Osteoblast (primary cell): ENCODE data around the gene TAOK1. TPM values are rescaled to one million over a fixed set of nuclear protein-coding genes. Genes with fewer than 3 reads are reported as not detected.
"Not testable (repeated sequence)": the region's sequence is repeated elsewhere in the genome, so short reads cannot be mapped to it uniquely, and the experiment has no call there.

Experiments used
- DNase-seq: peaks from one replicate; pipeline ENCODE4 v3.0.0; 2011; ENCODE audit warnings: low spot score, mixed read lengths; ENCODE audit not compliant: insufficient read length; ENCODE audit errors: missing footprints
- H2AFZ ChIP-seq: 2 replicates; pipeline ENCODE4 v1.6.0; 2011; ENCODE audit warnings: mild to moderate bottlenecking, low read length
- H3K27ac ChIP-seq: 2 replicates; pipeline ENCODE4 v1.5.1; 2011; ENCODE audit warnings: mild to moderate bottlenecking, low read depth, low read length, moderate library complexity
- H3K27me3 ChIP-seq: 2 replicates; pipeline ENCODE4 v1.6.0; 2012; ENCODE audit warnings: mild to moderate bottlenecking, control low read depth, inconsistent platforms, low read length, moderate library complexity; ENCODE audit not compliant: insufficient read depth
- H3K36me3 ChIP-seq: 2 replicates; pipeline ENCODE4 v1.5.1; 2011; ENCODE audit warnings: mild to moderate bottlenecking, low read length, control low read depth, moderate library complexity; ENCODE audit not compliant: insufficient read depth
- H3K4me1 ChIP-seq: 2 replicates; pipeline ENCODE4 v1.5.1; 2011; ENCODE audit warnings: mild to moderate bottlenecking, low read length, control low read depth, moderate library complexity; ENCODE audit not compliant: insufficient read depth
- H3K4me2 ChIP-seq: 2 replicates; pipeline ENCODE4 v1.6.0; 2011; ENCODE audit warnings: mild to moderate bottlenecking, low read length; ENCODE audit not compliant: insufficient read depth
- H3K4me3 ChIP-seq: fragments of 200-600 bp; sonication (generic); 3 replicates; pipeline ENCODE4 v1.5.1; 2012; ENCODE audit warnings: mild to moderate bottlenecking, low read length, inconsistent platforms; ENCODE audit not compliant: insufficient read depth
- H3K79me2 ChIP-seq: 2 replicates; pipeline ENCODE4 v1.6.0; 2012; ENCODE audit warnings: mild to moderate bottlenecking, low read length, control low read depth, inconsistent platforms; ENCODE audit not compliant: insufficient read depth
- H3K9me3 ChIP-seq: 2 replicates; pipeline ENCODE4 v1.5.1; 2011; ENCODE audit warnings: low read depth, low read length, control low read depth
- H4K20me1 ChIP-seq: 2 replicates; pipeline ENCODE4 v1.6.0; 2012; ENCODE audit warnings: mild to moderate bottlenecking, low read length, control low read depth; ENCODE audit not compliant: insufficient read depth
- CTCF ChIP-seq: IDR thresholded peaks from 2 replicates; pipeline ENCODE4 v1.5.1; 2011; ENCODE audit warnings: mild to moderate bottlenecking, low read depth, low read length, moderate library complexity; ENCODE audit errors: extremely low read depth
- total RNA-seq: library from RNA; depleted of rRNA; stranded (reverse); fragments of >200 nt; gene quantifications from 2 replicates; pipeline ENCODE4 v1.2.3, GENCODE V29; 2012

The TAOK1 gene
- total RNA-seq, 1 donor, result 68.4 TPM

- no peak for DNase-seq
- no peak overlapping the region for H3K27ac ChIP-seq
- no peak overlapping the region for H3K4me3 ChIP-seq
- no peaks in the 10 kb centered on the region for H3K9me3 ChIP-seq
- no peaks in the 10 kb centered on the region for H4K20me1 ChIP-seq
- peaks cover 20% of the 10 kb centered on the region for H3K36me3 ChIP-seq
- H3K4me2 ChIP-seq, result no peak overlapping the region
- no peak for TF ChIP-seq CTCF
- peaks cover 11% of the 10 kb centered on the region for H3K79me2 ChIP-seq
- H3K27me3 ChIP-seq, result no peaks in the 10 kb centered on the region
- H3K4me1 ChIP-seq, result peaks cover 3% of the 10 kb centered on the region
- H2AFZ ChIP-seq, result no peak overlapping the region
Measured at GRCh38 chr17:29475891-29476290, 85.7 kb downstream of the TAOK1 start.

GRCh38 chr17:29480249-29480928 lies 90.2 kb downstream of the TAOK1 start:
- not testable (repeated sequence) for H2AFZ ChIP-seq, H3K79me2 ChIP-seq, H3K4me2 ChIP-seq, H3K4me1 ChIP-seq, H3K9me3 ChIP-seq, H3K27me3 ChIP-seq, H3K4me3 ChIP-seq, H3K27ac ChIP-seq, H4K20me1 ChIP-seq, DNase-seq
- H3K36me3 ChIP-seq, result peaks cover 37% of the 10 kb centered on the region

GRCh38 chr17:29483503-29483902 lies 93.3 kb downstream of the TAOK1 start:
- no peak overlapping the region for H2AFZ ChIP-seq
- H4K20me1 ChIP-seq, result no peaks in the 10 kb centered on the region
- TF ChIP-seq CTCF, result no peak
- no peaks in the 10 kb centered on the region for H3K9me3 ChIP-seq
- no peaks in the 10 kb centered on the region for H3K27me3 ChIP-seq
- no peak for DNase-seq
- H3K36me3 ChIP-seq, result peaks cover 29% of the 10 kb centered on the region
- no peak overlapping the region for H3K4me3 ChIP-seq
- no peak overlapping the region for H3K4me2 ChIP-seq
- peaks cover 3% of the 10 kb centered on the region for H3K79me2 ChIP-seq
- no peak overlapping the region for H3K27ac ChIP-seq
- H3K4me1 ChIP-seq, result no peaks in the 10 kb centered on the region

- Histone ChIP-seq H4K20me1 (no peaks in the 10 kb centered on the region), H3K4me1 (peaks cover 5% of the 10 kb centered on the region), H3K79me2 (peaks cover 2% of the 10 kb centered on the region), H3K4me2 (no peak overlapping the region), H2AFZ (no peak overlapping the region), H3K4me3 (no peak overlapping the region), H3K9me3 (no peaks in the 10 kb centered on the region), H3K36me3 (peaks cover 66% of the 10 kb centered on the region), H3K27me3 (no peaks in the 10 kb centered on the region), H3K27ac (peak overlapping the region; percentile 4)
- TF ChIP-seq CTCF, result no peak
- DNase-seq, result peak; percentile 92
Measured at GRCh38 chr17:29495011-29495410, 104.8 kb downstream of the TAOK1 start.
